HG02973 (cell line): ENCODE measurements around the gene OR2M3.
A peak's percentile ranks its signal among the peaks of the same experiment; 100 is the strongest.
"Not testable (repeated sequence)": the region's sequence is repeated elsewhere in the genome, so short reads cannot be mapped to it uniquely, and the experiment has no call there.

Source experiments
- ATAC-seq: cut with Tn5 transposase; IDR thresholded peaks from one replicate; pipeline ENCODE4 v1.9.1; 2021; ENCODE audit warnings: moderate library complexity; ENCODE audit not compliant: unreplicated experiment

The OR2M3 gene, protein sequence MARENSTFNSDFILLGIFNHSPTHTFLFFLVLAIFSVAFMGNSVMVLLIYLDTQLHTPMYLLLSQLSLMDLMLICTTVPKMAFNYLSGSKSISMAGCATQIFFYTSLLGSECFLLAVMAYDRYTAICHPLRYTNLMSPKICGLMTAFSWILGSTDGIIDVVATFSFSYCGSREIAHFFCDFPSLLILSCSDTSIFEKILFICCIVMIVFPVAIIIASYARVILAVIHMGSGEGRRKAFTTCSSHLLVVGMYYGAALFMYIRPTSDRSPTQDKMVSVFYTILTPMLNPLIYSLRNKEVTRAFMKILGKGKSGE

DNA sequence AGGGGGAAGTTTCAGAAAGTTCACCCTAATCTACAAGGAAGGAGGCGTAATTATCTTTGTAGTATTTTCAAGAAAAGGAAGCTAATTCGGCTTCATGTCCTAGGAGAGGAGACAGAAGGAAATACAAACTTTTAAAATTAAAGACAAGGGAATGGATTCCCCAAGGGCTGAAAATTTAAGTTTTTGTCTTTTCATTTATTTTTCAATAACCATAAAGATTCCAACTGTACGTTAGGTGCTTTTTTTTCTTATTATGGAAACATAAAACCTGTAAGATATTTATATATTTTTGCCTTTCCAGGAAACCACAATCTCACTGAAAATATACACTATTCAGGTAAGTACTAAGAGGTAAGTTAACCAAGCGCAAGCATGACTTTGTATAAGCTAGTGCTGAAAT lies at the start of gene OR2M3:
TSS of gene OR2M3 (plus strand) at position 301 of the 400 bp plus-strand sequence. CDS start 5,803 bp downstream, outside the sequence.
- ATAC-seq: no peak

DNA sequence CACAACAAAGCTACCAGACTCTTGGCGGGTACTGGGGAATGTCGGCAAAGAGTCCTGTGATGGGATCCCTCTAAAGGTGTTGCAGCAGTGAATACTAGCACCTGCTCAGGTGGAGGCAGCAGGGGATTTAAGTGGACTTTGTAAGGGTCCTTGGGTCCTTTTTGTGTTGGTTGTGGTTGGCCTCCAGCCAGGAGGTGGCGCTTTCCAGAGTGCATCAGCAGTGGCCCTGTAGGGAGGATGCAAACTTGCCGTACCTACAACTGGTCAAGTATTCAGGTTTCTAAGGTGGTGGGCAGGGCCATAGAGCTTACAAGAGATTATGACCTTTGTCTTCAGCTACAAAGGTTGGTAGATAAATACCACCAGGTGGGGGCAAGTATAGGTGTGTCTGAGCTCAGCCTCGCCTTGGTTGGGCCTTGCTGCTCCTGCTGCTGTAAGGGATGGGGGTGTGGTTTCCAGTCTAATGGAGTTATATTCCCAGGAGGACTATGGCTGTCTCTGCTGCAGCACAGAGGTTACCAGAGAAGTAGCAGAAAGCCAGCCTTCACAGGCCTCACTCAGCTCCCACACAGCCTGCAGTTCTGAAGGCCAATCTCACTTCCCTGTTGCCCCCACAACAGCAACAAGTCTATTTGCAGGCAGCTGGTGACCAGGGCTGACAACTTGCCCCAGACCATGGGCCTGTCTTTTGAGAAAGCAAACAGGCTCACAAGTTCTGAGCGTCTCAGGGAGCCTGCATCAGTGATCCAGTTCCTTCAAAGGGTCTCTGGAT lies 44.8 kb upstream of the OR2M3 start:
- ATAC-seq: no peak

DNA sequence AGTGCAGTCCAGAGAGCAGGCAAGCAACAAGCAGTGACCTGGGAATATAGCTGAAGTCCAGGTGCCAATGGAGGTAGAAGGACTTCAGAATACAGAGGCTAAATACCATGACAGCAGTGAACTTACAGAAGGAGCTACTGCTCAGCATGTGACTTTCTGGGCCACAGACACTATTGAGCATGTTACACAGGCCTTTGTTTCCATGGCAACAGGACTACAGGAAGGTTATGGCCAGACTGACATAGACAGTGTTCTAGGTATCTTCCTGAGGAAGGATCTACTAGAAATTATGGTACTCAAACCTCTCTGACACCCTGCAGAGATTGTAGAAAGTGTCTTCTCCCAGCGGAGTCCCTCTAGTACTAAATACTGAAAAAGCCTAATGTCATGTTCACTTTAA lies 41.1 kb upstream of the OR2M3 start:
- no peak for ATAC-seq

DNA sequence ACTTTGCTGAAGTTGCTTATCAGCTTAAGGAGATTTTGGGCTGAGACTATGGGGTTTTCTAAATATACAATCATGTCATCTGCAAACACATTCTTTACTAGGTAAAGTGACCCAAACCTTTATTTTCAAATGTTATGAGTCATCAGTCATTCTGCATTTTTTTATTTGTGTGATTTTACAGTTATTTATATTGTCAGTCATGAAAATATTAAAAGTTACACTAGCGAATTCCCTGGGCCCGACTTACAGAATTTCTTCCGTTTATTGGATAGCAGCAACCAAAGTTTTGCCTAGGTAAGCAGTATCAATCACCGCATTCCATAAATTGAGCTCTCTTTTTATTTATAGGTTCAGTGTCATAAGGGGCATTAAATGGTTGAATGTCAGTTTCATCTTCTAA lies 38.3 kb upstream of the OR2M3 start:
- ATAC-seq: no peak

DNA sequence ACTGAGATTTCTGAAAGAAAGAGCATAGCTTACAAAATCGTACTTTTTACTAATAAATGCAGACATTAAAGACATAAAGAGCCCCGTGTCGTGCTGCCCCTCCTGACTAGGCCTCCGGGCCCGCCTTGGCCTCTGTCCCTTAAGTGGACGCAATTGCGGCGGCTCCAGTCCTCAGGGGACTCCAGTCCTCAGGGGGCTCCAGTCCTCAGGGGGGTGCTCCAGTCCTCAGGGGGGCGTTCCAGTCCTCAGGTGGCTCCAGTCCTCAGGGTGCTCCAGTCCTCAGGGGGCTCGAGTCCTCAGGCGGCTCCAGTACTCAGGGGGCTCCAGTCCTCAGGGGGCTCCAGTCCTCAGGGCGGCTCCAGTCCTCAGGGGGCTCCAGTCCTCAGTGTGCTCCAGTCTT lies 33.0 kb upstream of the OR2M3 start:
- no peak for ATAC-seq

DNA sequence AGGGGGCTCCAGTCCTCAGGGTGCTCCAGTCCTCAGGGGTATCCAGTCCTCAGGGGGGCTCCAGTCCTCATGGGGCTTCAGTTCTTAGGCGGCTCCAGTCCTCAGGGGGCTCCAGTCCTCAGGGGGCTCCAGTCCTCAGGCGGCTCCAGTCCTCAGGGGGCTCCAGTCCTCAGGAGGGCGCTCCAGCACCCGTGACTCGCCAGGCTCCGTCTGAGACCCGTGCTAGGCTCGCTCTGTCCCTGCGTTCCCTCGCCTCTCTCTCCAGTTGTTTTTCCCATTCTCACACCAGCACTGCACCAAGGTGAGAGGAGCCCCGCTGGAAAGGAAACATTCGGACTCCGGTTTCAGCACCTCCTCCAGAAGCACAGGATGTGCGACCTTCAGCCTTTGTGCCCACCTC lies 31.9 kb upstream of the OR2M3 start:
- no peak for ATAC-seq

DNA sequence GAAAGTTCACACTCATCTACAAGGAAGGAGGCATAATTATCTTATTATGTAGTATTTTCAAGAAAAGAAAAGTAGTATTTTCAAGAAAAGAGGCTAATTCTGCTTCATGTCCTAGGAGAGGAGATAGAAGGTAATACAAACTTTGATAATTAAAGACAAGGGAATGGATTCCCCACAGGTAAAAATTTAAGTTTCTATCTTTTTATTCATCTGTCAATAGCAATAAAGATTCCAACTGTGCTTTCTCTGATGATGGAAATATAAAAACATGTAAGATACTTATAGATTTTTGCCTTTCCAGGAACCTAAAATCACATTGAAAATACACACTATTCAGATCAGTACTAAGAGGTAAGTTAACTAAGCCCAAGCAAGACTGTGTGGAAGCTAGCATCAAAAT lies 22.5 kb upstream of the OR2M3 start, which contains the start of gene OR2M2:
TSS of gene OR2M2 (plus strand) at position 301 of the 400 bp plus-strand sequence. CDS start 5,165 bp downstream, outside the sequence.
- no peak for ATAC-seq

DNA sequence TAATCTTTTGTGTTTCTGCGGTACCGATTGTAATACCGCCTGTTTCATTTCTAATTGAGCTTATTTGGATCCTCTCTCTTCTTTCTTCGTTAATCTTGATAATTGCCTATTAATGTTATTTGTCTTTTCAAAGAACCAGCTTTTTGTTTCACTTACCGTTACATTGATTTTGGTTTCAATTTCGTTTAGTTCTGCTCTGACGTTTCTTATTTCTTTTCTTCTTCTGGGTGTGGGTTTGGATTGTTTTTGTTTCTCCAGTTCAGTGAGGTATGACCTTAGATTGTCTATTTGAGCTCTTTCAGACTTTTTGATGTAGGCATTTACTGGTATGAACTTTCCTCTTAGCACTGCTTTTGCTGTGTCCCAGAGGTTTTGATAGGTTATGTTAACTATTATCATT lies 13.1 kb upstream of the OR2M3 start:
- no peak for ATAC-seq

DNA sequence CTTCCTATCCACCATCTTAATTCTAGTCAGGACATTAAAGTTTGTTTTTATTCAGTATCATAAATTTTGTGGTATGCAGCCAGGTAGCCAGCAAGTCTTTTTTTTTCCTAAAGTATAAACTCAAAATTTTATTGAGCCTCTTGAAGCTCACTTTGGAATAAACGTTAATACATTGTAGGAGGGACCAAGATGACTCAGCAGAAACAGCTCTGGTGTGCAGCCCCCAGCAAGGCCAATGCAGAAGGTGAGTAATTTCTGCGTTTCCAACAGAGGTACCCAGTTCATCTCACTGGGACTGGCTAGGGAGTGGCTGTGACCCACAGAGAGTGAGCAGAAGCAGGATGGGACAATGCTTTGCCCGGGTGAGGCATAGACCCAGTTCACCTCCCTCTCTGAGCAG lies 9.7 kb upstream of the OR2M3 start:
- ATAC-seq: no peak

DNA sequence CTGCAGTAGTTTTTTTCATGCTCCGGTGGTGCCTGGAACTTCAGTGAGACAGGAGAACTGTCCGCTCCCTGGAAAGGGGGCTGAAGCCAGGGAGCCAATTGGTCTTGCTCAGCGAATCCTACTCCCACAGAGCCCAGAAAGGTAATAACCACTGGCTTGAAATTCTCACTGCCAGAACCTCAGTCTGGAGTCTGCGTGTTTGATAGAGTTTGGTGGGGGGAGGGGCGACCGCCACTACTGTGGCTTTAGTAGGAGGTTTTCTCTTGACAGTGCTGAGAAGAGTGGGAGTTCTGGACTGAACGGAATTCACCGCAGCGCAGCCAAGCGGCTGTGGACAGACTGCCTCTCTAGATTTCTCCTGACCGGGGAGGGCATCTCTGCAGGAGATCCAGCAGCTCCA lies 8.0 kb upstream of the OR2M3 start:
- ATAC-seq: no peak

DNA sequence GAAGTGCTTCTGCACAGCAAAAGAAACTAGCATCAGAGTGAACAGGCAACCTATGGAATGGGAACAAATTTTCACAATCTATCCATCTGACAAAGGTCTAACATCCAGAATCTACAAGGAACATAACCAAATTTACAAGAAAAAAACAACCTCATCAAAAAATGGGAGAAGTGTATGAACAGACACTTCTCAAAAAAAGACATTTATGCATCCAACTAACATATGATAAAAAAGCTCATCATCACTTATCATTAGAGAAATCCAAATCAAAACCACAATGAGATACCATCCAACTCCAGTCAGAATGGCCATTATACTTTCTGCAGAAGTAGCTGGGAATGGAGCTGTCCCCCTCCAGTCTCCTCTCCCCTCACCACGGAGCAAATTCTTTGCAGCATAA lies 2.9 kb upstream of the OR2M3 start:
- ATAC-seq: no peak

DNA sequence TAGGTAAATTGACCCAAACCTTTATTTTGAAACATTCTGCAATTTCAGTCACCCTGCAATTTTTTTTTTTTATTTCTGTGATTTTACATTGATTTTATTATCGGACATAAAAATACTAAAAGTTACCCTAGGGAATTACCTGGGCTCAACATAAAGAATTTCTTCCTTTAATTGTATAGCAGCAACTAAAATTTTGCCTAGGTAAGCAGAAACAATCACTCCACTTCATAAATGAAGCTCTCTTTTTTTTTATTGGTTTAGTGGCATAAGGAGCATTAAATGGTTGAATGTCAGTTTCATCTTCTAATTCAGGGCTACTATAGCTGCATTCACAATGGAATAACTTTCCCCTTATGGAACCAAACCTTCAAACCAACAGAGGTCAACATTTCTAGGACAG lies 18.8 kb downstream of the OR2M3 start:
- ATAC-seq: no peak

DNA sequence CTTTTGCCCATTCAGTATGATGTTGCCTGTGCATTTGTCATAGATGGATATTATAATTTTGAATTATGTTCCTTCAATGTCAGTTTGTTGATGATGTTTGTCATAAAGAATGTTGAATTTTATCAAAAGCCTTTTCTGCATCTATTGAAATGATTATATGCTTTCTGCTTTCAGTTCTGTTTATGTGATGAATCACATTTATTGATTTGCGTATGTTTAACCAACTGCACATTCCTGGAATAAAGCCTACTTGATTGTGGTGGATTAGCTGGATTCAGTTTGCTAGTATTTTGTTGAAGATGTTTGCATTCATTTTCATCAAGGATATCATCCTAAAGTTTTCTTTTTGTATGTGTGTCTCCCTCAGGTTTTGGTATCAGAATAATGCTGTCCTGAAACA lies 28.5 kb downstream of the OR2M3 start:
- no peak for ATAC-seq

DNA sequence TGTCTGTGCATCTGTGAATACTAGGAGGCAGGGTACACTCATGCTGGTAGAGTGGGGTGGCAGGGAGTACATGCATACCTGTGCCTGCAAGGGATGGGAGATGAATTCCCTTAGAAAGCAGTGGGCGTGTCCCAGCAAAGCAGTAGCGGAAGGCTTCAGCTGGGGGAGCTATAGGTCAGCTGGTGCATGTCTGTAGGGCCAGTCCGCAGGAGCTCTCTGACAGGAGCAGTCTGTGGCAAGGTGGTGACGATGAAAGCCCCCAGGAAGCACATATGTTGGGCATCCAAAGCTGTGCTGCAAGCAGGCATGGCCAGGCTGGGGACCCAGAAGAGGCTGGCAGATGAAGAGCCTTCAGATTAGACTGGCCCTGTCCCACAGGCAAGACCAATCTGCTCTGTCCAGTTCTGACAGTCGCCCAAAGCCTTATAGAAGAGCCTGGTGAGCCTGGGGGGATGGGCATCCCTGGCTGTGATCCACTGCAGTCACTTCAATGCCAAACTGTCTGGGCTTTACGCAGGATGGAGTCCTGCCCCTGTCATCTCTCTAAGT lies 32.4 kb downstream of the OR2M3 start:
- ATAC-seq: no peak

DNA sequence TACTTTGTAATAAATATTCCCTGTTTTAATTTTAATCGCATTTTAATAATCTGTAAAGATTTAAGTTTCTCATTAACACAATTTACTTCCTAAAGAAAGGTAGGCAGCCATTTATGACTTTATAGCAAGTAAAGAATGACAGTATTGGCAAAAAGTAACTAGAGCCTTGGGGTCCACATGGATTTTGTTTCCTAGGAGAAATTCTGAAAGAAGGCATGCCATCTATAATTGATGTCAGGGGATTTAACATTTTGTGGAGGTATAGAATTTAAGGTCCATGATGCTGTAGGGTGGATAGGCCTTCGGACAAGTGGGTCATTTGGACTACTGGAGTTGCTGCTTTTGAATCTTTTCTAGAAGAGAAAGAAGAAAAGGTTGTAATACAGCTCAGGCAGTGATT lies 34.1 kb downstream of the OR2M3 start, which contains the start of gene OR2M4:
TSS of gene OR2M4 (plus strand) at position 301 of the 400 bp plus-strand sequence. CDS start 7,512 bp downstream, outside the sequence.
- no peak for ATAC-seq

DNA sequence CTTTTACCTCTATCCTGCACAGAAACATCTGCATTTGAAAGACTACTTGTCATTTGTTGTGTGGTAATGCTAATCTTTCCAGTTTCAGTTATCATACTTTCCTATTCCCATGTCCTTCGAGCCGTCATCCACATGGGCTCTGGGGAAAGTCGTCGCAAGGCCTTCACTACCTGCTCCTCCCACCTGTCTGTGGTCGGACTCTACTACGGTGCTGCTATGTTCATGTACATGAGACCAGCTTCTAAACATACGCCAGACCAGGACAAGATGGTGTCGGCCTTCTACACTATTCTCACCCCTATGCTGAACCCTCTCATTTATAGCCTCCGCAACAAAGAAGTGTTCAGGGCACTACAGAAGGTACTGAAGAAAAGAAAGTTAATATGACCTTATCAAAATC lies 42.4 kb downstream of the OR2M3 start:
- no peak for ATAC-seq

DNA sequence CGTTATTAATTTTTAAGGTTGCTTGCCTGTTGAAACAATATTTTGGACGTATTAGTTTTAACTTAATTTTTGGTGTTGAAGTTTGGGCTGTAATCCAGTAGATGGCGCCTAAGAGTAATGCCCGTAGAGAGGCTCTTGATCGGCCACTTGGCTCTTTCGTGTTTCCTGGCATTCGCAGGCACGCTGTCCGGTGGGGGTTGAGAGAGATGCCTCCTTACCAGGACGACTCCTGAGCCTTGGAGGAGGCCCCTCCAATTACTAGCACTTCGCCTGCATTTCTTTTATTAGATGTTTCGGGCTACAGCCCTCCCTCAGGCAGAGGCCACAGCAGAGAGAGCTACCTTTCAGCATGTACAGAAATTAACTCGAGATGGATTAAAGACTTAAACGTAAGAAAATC lies 46.1 kb downstream of the OR2M3 start:
- peak; percentile 90 for ATAC-seq

DNA sequence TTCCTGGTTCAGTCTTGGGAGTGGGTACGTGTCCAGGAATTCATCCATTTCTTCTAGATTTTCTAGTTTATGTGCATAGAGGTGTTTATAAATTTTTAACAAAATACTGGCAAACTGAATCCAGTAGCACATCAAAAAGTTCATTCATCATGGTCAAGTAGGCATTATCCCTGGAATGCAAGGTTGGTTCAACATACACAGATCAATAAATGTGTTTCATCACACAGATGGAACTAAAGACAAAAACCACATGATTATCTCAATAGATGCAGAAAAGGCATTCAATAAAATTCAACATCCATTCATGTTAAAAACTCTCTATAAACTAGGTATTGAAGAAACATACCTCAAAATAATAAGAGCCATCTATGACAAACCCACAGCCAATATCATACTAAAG lies 62.2 kb downstream of the OR2M3 start:
- ATAC-seq: not testable (repeated sequence)
